Breast epithelium (tissue), 4 donors: ENCODE results near the gene NOS1AP. TPM values are rescaled to one million over a fixed set of nuclear protein-coding genes. Genes with fewer than 3 reads are reported as not detected.
A peak's percentile ranks its signal among the peaks of the same experiment; 100 is the strongest.

ENCODE experiments used
- DNase-seq, 2 donors: peaks; one replicate each; pipeline ENCODE4 v3.0.0-alpha.2; 2019; ENCODE audit warnings: low spot score in 2 of 2
- H3K27ac ChIP-seq, 2 donors: fragments of 200-600 bp; sonication (generic) in 1 of 2; one replicate each; pipeline ENCODE4 v1.5.1; 2016 to 2019; ENCODE audit warnings: mild to moderate bottlenecking in 1 of 2
- H3K27me3 ChIP-seq, 2 donors: fragments of 200-600 bp; sonication (generic) in 1 of 2; one replicate each; pipeline versions ENCODE4 v1.5.1 to v1.6.0; 2017 to 2019; ENCODE audit warnings: control low read depth in 1 of 2, mild to moderate bottlenecking in 1 of 2
- H3K36me3 ChIP-seq: fragments of 200-600 bp; one replicate; pipeline ENCODE4 v1.5.1; 2019
- H3K4me1 ChIP-seq, 2 donors: fragments of 200-600 bp; sonication (generic); one replicate each; pipeline ENCODE4 v1.5.1; 2016 to 2019; ENCODE audit warnings: control low read depth in 1 of 2
- H3K4me3 ChIP-seq, 3 donors: fragments of 200-600 bp; sonication (generic); 1 replicate in 2 of 3; 2 replicates in 1 of 3; pipeline ENCODE4 v1.5.1; 2016 to 2019; ENCODE audit warnings: mild to moderate bottlenecking in 3 of 3, moderate library complexity in 2 of 3
- H3K9me3 ChIP-seq, 2 donors: fragments of 200-600 bp; sonication (generic) in 1 of 2; one replicate each; pipeline ENCODE4 v1.5.1; 2016 to 2019; ENCODE audit warnings: control low read depth in 1 of 2
- CTCF ChIP-seq, 3 donors: fragments of 450-650 bp; IDR thresholded peaks; one replicate each; pipeline ENCODE4 v1.5.1; 2016 to 2017; ENCODE audit warnings: antibody characterized with exemption in 3 of 3, mild to moderate bottlenecking in 3 of 3, moderate library complexity in 3 of 3
- POLR2A ChIP-seq: fragments of 450-650 bp; IDR thresholded peaks from one replicate; pipeline ENCODE4 v1.6.1; 2016; ENCODE audit warnings: antibody characterized with exemption, mild to moderate bottlenecking, moderate library complexity
- POLR2AphosphoS5 ChIP-seq, 3 donors: sonication (generic); formaldehyde crosslinking; IDR thresholded peaks; one replicate each; pipeline ENCODE4 v1.6.1; 2017; ENCODE audit warnings: antibody characterized with exemption in 3 of 3
- intact Hi-C: fragments of 100-400 bp; cut with DNase I; formaldehyde crosslinking; loops from one replicate; pipeline ENCODE4 v1.15.1; 2023; ENCODE audit warnings: low total_unique reads
- total RNA-seq, 3 donors: library from RNA; depleted of rRNA; stranded (reverse); fragments of >200 nt; gene quantifications; one replicate each; pipeline ENCODE4 v1.1.0, GENCODE V29; 2016

The NOS1AP gene
- total RNA-seq, 3 donors from 2014 or later, result 2.2 to 17.6 (median 11.8) TPM

GRCh38 chr1:162240577-162240976, 171.1 kb downstream of the NOS1AP start:
- Histone ChIP-seq H3K9me3 (no peaks in the 10 kb centered on the region), H3K36me3 (no peaks in the 10 kb centered on the region), H3K27ac (peak overlapping the region; percentile 44 to 74), H3K4me3 (no peak overlapping the region), H3K27me3 (no peaks in the 10 kb centered on the region), H3K4me1 (peaks cover 0 to 6% of the 10 kb centered on the region in 2 donors)
- DNase-seq, result no peak
- TF ChIP-seq POLR2A (no peak), POLR2AphosphoS5 (IDR thresholded peaks at IDR 0.05) (no peak), CTCF (IDR thresholded peaks at IDR 0.05) (no peak)
- intact Hi-C loops, result loop anchor here (1.0 kb wide), 1 partner anchor 21 kb away; no protein-coding TSS in a partner anchor

GRCh38 chr1:162242804-162243203, 173.3 kb downstream of the NOS1AP start:
- H3K36me3 ChIP-seq, result no peaks in the 10 kb centered on the region
- peaks cover 0 to 6% of the 10 kb centered on the region in 2 donors for H3K4me1 ChIP-seq
- no peak for TF ChIP-seq CTCF (IDR thresholded peaks at IDR 0.05)
- TF ChIP-seq POLR2AphosphoS5 (IDR thresholded peaks at IDR 0.05), result no peak
- TF ChIP-seq POLR2A, result no peak
- H3K27ac ChIP-seq, result peak overlapping the region in 1 of 2 donors; percentile 3
- H3K9me3 ChIP-seq, result no peaks in the 10 kb centered on the region
- H3K27me3 ChIP-seq, result no peaks in the 10 kb centered on the region
- DNase-seq, result no peak
- intact Hi-C loops, result no loop called here
- no peak overlapping the region for H3K4me3 ChIP-seq

- H3K4me1 ChIP-seq, result no peaks in the 10 kb centered on the region
- no peaks in the 10 kb centered on the region for H3K36me3 ChIP-seq
- H3K27me3 ChIP-seq, result no peaks in the 10 kb centered on the region
- H3K4me3 ChIP-seq, result no peak overlapping the region
- TF ChIP-seq CTCF (IDR thresholded peaks at IDR 0.05) (no peak), POLR2AphosphoS5 (IDR thresholded peaks at IDR 0.05) (no peak), POLR2A (no peak)
- intact Hi-C loops, result no loop called here
- H3K27ac ChIP-seq, result peak overlapping the region; percentile 63 to 73
- no peak for DNase-seq
- H3K9me3 ChIP-seq, result no peaks in the 10 kb centered on the region
Observed at GRCh38 chr1:162248854-162249535, 179.5 kb downstream of the NOS1AP start.

GRCh38 chr1:162250004-162250730, 180.7 kb downstream of the NOS1AP start:
- Histone ChIP-seq H3K36me3 (no peaks in the 10 kb centered on the region), H3K27me3 (no peaks in the 10 kb centered on the region), H3K4me1 (no peaks in the 10 kb centered on the region), H3K4me3 (no peak overlapping the region), H3K27ac (peak overlapping the region; percentile 63 to 73), H3K9me3 (no peaks in the 10 kb centered on the region)
- no peak for DNase-seq
- intact Hi-C loops, result no loop called here
- TF ChIP-seq POLR2A (no peak), CTCF (IDR thresholded peaks at IDR 0.05) (no peak), POLR2AphosphoS5 (IDR thresholded peaks at IDR 0.05) (no peak)

GRCh38 chr1:162251102-162251501, 181.6 kb downstream of the NOS1AP start:
- intact Hi-C loops, result no loop called here
- Histone ChIP-seq H3K4me3 (no peak overlapping the region), H3K9me3 (no peaks in the 10 kb centered on the region), H3K36me3 (no peaks in the 10 kb centered on the region), H3K4me1 (no peaks in the 10 kb centered on the region), H3K27ac (peak overlapping the region; percentile 63 to 73), H3K27me3 (no peaks in the 10 kb centered on the region)
- DNase-seq, result no peak
- TF ChIP-seq POLR2A (no peak), CTCF (IDR thresholded peaks at IDR 0.05) (no peak), POLR2AphosphoS5 (IDR thresholded peaks at IDR 0.05) (no peak)
